CD14-positive monocyte (primary cell): Measurements from ENCODE around the gene TMEM238. TPM values are rescaled to one million over a fixed set of nuclear protein-coding genes. Genes with fewer than 3 reads are reported as not detected.
A peak's percentile ranks its signal among the peaks of the same experiment; 100 is the strongest.

Experiments
- DNase-seq, 3 donors: peaks; one replicate each; pipeline ENCODE4 v3.0.0-alpha.2; 2011 to 2022
- H2AFZ ChIP-seq: 2 replicates; pipeline ENCODE4 v1.6.0; 2012; ENCODE audit warnings: mild to moderate bottlenecking, low read depth, low read length, inconsistent platforms; ENCODE audit not compliant: insufficient read depth, poor library complexity, severe bottlenecking
- H3K27ac ChIP-seq, 2 donors: 1 replicate in 1 of 2; 2 replicates in 1 of 2; pipeline ENCODE4 v1.5.1; 2012 to 2013; ENCODE audit warnings: low read length in 2 of 2, control low read depth in 1 of 2, inconsistent platforms in 1 of 2, low read depth in 1 of 2, mild to moderate bottlenecking in 1 of 2
- H3K27me3 ChIP-seq, 2 donors: one replicate each; pipeline versions ENCODE4 v1.6.0 to v1.6.1; 2011 to 2013; ENCODE audit warnings: low read length in 2 of 2; ENCODE audit not compliant: control insufficient read depth in 2 of 2, insufficient read depth in 2 of 2
- H3K36me3 ChIP-seq, 2 donors: replicated peaks in 1 of 2; 1 replicate in 1 of 2; 2 replicates in 1 of 2; pipeline versions ENCODE4 v1.5.1 to v1.6.1; 2012 to 2013; ENCODE audit warnings: low read length in 2 of 2, control low read depth in 1 of 2, inconsistent platforms in 1 of 2, mild to moderate bottlenecking in 1 of 2; ENCODE audit not compliant: insufficient read depth in 2 of 2, control insufficient read depth in 1 of 2
- H3K4me1 ChIP-seq, 2 donors: 1 replicate in 1 of 2; 2 replicates in 1 of 2; pipeline versions ENCODE4 v1.5.1 to v1.6.1; 2012 to 2013; ENCODE audit warnings: low read length in 2 of 2, control low read depth in 1 of 2, inconsistent platforms in 1 of 2, mild to moderate bottlenecking in 1 of 2, moderate library complexity in 1 of 2; ENCODE audit not compliant: insufficient read depth in 2 of 2, control insufficient read depth in 1 of 2
- H3K4me2 ChIP-seq: replicated peaks from 2 replicates; pipeline ENCODE3; 2012; ENCODE audit warnings: low read length, moderate library complexity, mild to moderate bottlenecking; ENCODE audit not compliant: poor library complexity, severe bottlenecking; ENCODE audit errors: extremely low read depth
- H3K4me3 ChIP-seq, 3 experiments: fragments of 200-600 bp in 1 of 3; sonication (generic) in 1 of 3; replicated peaks in 1 of 3; 1 replicate in 2 of 3; 2 replicates in 1 of 3; pipeline ENCODE4 v1.5.1; 2011 to 2013; ENCODE audit warnings: low read length in 3 of 3, mild to moderate bottlenecking in 3 of 3, control low read depth in 2 of 3, low read depth in 2 of 3, inconsistent platforms in 1 of 3, moderate library complexity in 1 of 3
- H3K79me2 ChIP-seq: 2 replicates; pipeline ENCODE4 v1.6.0; 2012; ENCODE audit warnings: mild to moderate bottlenecking, control low read depth, inconsistent platforms, low read length, moderate library complexity; ENCODE audit not compliant: insufficient read depth
- H3K9ac ChIP-seq: 2 replicates; pipeline ENCODE4 v1.6.0; 2017; ENCODE audit warnings: low read length, mild to moderate bottlenecking; ENCODE audit not compliant: insufficient read depth, poor library complexity, severe bottlenecking
- H3K9me3 ChIP-seq, 2 donors: replicated peaks in 1 of 2; 1 replicate in 1 of 2; 2 replicates in 1 of 2; pipeline versions ENCODE4 v1.5.1 to v1.6.1; 2012 to 2013; ENCODE audit warnings: low read length in 2 of 2, control low read depth in 1 of 2; ENCODE audit not compliant: control insufficient read depth in 1 of 2, insufficient read depth in 1 of 2
- H4K20me1 ChIP-seq: 2 replicates; pipeline ENCODE4 v1.6.0; 2012; ENCODE audit warnings: mild to moderate bottlenecking, low read length, control low read depth, moderate library complexity; ENCODE audit not compliant: insufficient read depth
- H3K27ac Mint-ChIP-seq, 7 donors: one replicate each; pipeline ENCODE4 v1.8.0; 2020; ENCODE audit warnings: mild to moderate bottlenecking in 7 of 7, mixed read lengths in 7 of 7, moderate library complexity in 6 of 7, inconsistent platforms in 2 of 7
- H3K27me3 Mint-ChIP-seq, 3 donors: one replicate each; pipeline ENCODE4 v1.8.0; 2021 to 2022; ENCODE audit warnings: low read depth in 3 of 3, mild to moderate bottlenecking in 3 of 3, mixed read lengths in 3 of 3, moderate library complexity in 3 of 3, inconsistent platforms in 1 of 3
- H3K36me3 Mint-ChIP-seq, 2 donors: one replicate each; pipeline ENCODE4 v1.8.0; 2020; ENCODE audit warnings: mixed read lengths in 2 of 2, inconsistent platforms in 1 of 2, mild to moderate bottlenecking in 1 of 2
- H3K4me1 Mint-ChIP-seq: one replicate; pipeline ENCODE4 v1.8.0; 2020; ENCODE audit warnings: mild to moderate bottlenecking, mixed read lengths
- H3K4me3 Mint-ChIP-seq, 2 donors: one replicate each; pipeline ENCODE4 v1.8.0; 2020; ENCODE audit warnings: mild to moderate bottlenecking in 2 of 2, mixed read lengths in 2 of 2, moderate library complexity in 1 of 2
- H3K9me3 Mint-ChIP-seq, 7 donors: one replicate each; pipeline ENCODE4 v1.8.0; 2020 to 2022; ENCODE audit warnings: mixed read lengths in 7 of 7, mild to moderate bottlenecking in 6 of 7, moderate library complexity in 6 of 7, inconsistent platforms in 2 of 7
- WGBS: methylation state at CpG from one replicate; pipeline ENCODE4 v1.1.5; 2013; ENCODE audit warnings: missing lambda C conversion rate; ENCODE audit not compliant: insufficient coverage; 5-methylcytosine and 5-hydroxymethylcytosine counted together
- intact Hi-C, 2 donors: fragments of 100-400 bp; cut with micrococcal nuclease; formaldehyde crosslinking; loops; one replicate each; pipeline versions ENCODE4 v1.15.0 to v1.15.1; 2023
- polyA plus RNA-seq, 3 donors: library from polyadenylated mRNA; depleted of rRNA in 1 of 3; unstranded in 2 of 3; stranded (reverse) in 1 of 3; fragments of 300-500 nt in 2 of 3; fragments of >200 nt in 1 of 3; fragmentation: Illumina TruSeq in 2 of 3; gene quantifications; 1 replicate in 2 of 3; 2 replicates in 1 of 3; pipeline ENCODE4 v1.2.3, GENCODE V29; 2012 to 2021
- TF ChIP-seq, protein P1 (sequence below): fragments of 200-600 bp; IDR thresholded peaks from one replicate; pipeline ENCODE4 v1.8.0; 2022; ENCODE audit warnings: antibody characterized with exemption, mild to moderate bottlenecking

Gene TMEM238
- polyA plus RNA-seq, 3 donors: not detected

DNA sequence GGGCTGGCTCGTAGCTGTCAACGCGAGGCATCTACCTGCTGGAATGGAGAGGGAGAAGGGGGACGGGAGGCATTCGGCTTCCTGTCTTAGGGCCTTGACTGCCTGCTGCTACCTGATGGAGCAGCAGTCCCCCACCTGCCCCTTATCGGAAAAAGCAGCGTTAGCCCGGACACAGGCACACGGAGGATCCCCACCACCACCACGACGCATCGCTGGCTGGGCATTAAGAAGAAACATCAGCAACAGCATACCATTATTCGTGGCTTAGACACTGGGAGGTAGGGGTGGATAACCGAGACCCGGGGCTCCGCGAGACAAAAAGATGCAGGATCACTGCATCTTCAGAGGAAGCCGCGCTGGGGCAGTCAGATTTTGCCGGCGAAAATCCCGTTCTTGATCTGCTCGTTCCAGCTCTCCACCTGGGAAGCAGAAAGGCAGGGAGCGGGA, 30.7 kb downstream of the TMEM238 start:
- Histone ChIP-seq H3K36me3 (no peaks in the 10 kb centered on the region), H3K9me3 (peaks cover 0 to 9% of the 10 kb centered on the region in 2 donors), H3K4me1 (peaks cover 22 to 28% of the 10 kb centered on the region in 2 donors), H3K79me2 (no peaks in the 10 kb centered on the region), H4K20me1 (no peaks in the 10 kb centered on the region), H3K27me3 (peaks cover 13 to 62% of the 10 kb centered on the region in 2 donors), H3K4me2 (peak overlapping the region; percentile 88), H3K4me3 (peak overlapping the region; percentile 36 to 71 (median 45)), H3K27ac (no peak overlapping the region), H3K9ac (peak overlapping the region; percentile 19), H2AFZ (peak overlapping the region; percentile 73)
- Mint-ChIP-seq H3K27me3 (peaks cover 49 to 75% (median 59%) of the 10 kb centered on the region in 3 donors), H3K27ac (peak overlapping the region in 1 of 7 donors; percentile 22), H3K9me3 (peaks cover 0 to 11% (median 8%) of the 10 kb centered on the region in 7 donors), H3K4me1 (peaks cover 33% of the 10 kb centered on the region), H3K36me3 (peaks cover 5 to 8% of the 10 kb centered on the region in 2 donors), H3K4me3 (peak overlapping the region; percentile 84 to 90)
- DNase-seq: no peak
- WGBS: 3% methylated on average over 17 of the region's 24 CpGs
- TF ChIP-seq, protein P1, sequence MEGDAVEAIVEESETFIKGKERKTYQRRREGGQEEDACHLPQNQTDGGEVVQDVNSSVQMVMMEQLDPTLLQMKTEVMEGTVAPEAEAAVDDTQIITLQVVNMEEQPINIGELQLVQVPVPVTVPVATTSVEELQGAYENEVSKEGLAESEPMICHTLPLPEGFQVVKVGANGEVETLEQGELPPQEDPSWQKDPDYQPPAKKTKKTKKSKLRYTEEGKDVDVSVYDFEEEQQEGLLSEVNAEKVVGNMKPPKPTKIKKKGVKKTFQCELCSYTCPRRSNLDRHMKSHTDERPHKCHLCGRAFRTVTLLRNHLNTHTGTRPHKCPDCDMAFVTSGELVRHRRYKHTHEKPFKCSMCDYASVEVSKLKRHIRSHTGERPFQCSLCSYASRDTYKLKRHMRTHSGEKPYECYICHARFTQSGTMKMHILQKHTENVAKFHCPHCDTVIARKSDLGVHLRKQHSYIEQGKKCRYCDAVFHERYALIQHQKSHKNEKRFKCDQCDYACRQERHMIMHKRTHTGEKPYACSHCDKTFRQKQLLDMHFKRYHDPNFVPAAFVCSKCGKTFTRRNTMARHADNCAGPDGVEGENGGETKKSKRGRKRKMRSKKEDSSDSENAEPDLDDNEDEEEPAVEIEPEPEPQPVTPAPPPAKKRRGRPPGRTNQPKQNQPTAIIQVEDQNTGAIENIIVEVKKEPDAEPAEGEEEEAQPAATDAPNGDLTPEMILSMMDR: no peak
- intact Hi-C loops: loop anchor here in 1 of 2 donors (5.0 kb wide), 1 partner anchor 41 kb away; no protein-coding TSS in a partner anchor

DNA sequence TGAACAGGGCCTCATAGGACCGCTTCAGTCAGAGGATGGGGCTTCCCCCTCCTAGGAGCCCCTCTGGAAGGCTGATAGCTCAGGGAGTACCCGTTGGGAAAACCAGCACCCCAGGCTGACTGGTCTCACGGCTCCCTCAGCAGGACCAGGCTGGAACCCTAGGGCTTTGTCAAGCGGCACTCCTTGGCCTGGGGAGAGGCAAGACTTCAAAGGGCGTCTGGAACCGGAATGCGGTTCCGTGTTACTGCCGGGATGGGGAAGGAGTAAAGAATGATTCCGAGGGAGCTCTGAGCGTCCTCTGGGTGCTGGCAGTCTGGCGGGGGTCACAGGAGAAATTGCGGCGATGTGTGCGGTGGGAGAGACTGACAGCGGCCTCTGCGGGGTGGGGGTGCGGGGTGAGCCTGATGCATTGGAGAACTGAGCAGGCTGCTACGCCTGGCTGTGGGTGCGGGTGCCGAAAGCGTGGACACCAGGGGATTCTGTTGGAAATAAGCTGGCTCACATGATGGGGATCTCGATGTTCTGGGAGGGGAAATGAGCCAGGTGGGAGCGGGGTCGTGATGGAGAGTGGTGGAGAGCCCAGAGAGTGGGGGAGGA, 31.4 kb downstream of the TMEM238 start:
- Mint-ChIP-seq H3K36me3 (peaks cover 5 to 8% of the 10 kb centered on the region in 2 donors), H3K9me3 (peaks cover 0 to 11% (median 8%) of the 10 kb centered on the region in 7 donors), H3K27ac (peak overlapping the region in 2 of 7 donors; percentile 15 to 70), H3K4me1 (peaks cover 33% of the 10 kb centered on the region), H3K27me3 (peaks cover 49 to 68% (median 59%) of the 10 kb centered on the region in 3 donors), H3K4me3 (peak overlapping the region; percentile 39 to 90)
- Histone ChIP-seq H2AFZ (no peak overlapping the region), H3K4me2 (no peak overlapping the region), H3K27ac (no peak overlapping the region), H3K4me1 (peaks cover 22 to 28% of the 10 kb centered on the region in 2 donors), H3K9me3 (peaks cover 0 to 9% of the 10 kb centered on the region in 2 donors), H3K36me3 (peaks cover 0 to 1% of the 10 kb centered on the region in 2 donors), H3K79me2 (no peaks in the 10 kb centered on the region), H3K9ac (no peak overlapping the region), H3K27me3 (peaks cover 13 to 62% of the 10 kb centered on the region in 2 donors), H3K4me3 (no peak overlapping the region), H4K20me1 (no peaks in the 10 kb centered on the region)
- 71% methylated on average over 25 of the region's 25 CpGs for WGBS
- TF ChIP-seq, protein P1: no peak
- intact Hi-C loops: loop anchor here in 1 of 2 donors (5.0 kb wide), 1 partner anchor 40 kb away; no protein-coding TSS in a partner anchor
- no peak for DNase-seq
